Hepatocyte (in vitro differentiated cells): ENCODE data around the gene HMCN1. TPM values are rescaled to one million over a fixed set of nuclear protein-coding genes. Genes with fewer than 3 reads are reported as not detected.

ENCODE experiments used
- DNase-seq: peaks from one replicate; pipeline ENCODE4 v3.0.0-alpha.2; 2016; ENCODE audit warnings: low spot score
- H2AFZ ChIP-seq: fragments of 200-600 bp; sonication (generic); 2 replicates; pipeline ENCODE4 v1.6.0; 2016; ENCODE audit warnings: antibody characterized with exemption, mild to moderate bottlenecking
- H3K27ac ChIP-seq: fragments of 200-600 bp; sonication (generic); 2 replicates; pipeline ENCODE4 v1.5.1; 2016; ENCODE audit warnings: mild to moderate bottlenecking
- H3K27me3 ChIP-seq: fragments of 200-600 bp; sonication (generic); 2 replicates; pipeline ENCODE4 v1.6.1; 2016
- H3K36me3 ChIP-seq: fragments of 200-600 bp; sonication (generic); replicated peaks from 2 replicates; pipeline ENCODE4 v1.5.1; 2016; ENCODE audit warnings: low read depth; ENCODE audit not compliant: insufficient read depth
- H3K4me1 ChIP-seq: fragments of 200-600 bp; sonication (generic); 2 replicates; pipeline ENCODE4 v1.5.1; 2016; ENCODE audit warnings: mild to moderate bottlenecking, moderate library complexity; ENCODE audit not compliant: insufficient read depth
- H3K4me2 ChIP-seq: fragments of 200-600 bp; sonication (generic); 2 replicates; pipeline ENCODE4 v1.6.0; 2016
- H3K4me3 ChIP-seq: fragments of 200-600 bp; sonication (generic); 2 replicates; pipeline ENCODE4 v1.5.1; 2016; ENCODE audit warnings: mild to moderate bottlenecking
- H3K79me2 ChIP-seq: fragments of 200-600 bp; sonication (generic); 2 replicates; pipeline ENCODE4 v1.6.0; 2017; ENCODE audit warnings: mild to moderate bottlenecking
- H3K9me2 ChIP-seq: fragments of 200-600 bp; sonication (generic); replicated peaks from 2 replicates; pipeline ENCODE4 v1.6.0; 2017; ENCODE audit warnings: mild to moderate bottlenecking; ENCODE audit not compliant: insufficient read depth
- H3K9me3 ChIP-seq: fragments of 200-600 bp; sonication (generic); 2 replicates; pipeline ENCODE4 v1.5.1; 2016; ENCODE audit warnings: low read depth, mild to moderate bottlenecking
- H4K20me1 ChIP-seq: fragments of 200-600 bp; sonication (generic); 2 replicates; pipeline ENCODE4 v1.6.0; 2016; ENCODE audit warnings: mild to moderate bottlenecking; ENCODE audit not compliant: insufficient read depth, poor library complexity, severe bottlenecking
- CTCF ChIP-seq: fragments of 200-600 bp; sonication (generic); IDR thresholded peaks from 2 replicates; pipeline ENCODE4 v1.5.1; 2016; ENCODE audit warnings: antibody characterized with exemption, mild to moderate bottlenecking; ENCODE audit not compliant: poor library complexity
- EZH2 ChIP-seq: fragments of 200-600 bp; sonication (generic); IDR thresholded peaks from 2 replicates; pipeline ENCODE4 v1.6.1; 2016; ENCODE audit warnings: antibody characterized with exemption, mild to moderate bottlenecking, borderline replicate concordance
- EZH2phosphoT487 ChIP-seq: fragments of 200-600 bp; sonication (generic); IDR thresholded peaks from one replicate; pipeline ENCODE4 v1.6.1; 2018; ENCODE audit warnings: antibody characterized with exemption, mild to moderate bottlenecking, low read depth, moderate library complexity; ENCODE audit not compliant: unreplicated experiment, severe bottlenecking
- WGBS: methylation state at CpG from one replicate; pipeline ENCODE4 v1.1.6; 2016; ENCODE audit warnings: low lambda C conversion rate; ENCODE audit errors: missing lambda C conversion rate; 5-methylcytosine and 5-hydroxymethylcytosine counted together
- polyA plus RNA-seq: library from polyadenylated mRNA; unstranded; fragments of >200 nt; fragmentation: Nextera tagmentation; extraction: Ambion mirVana; gene quantifications from 2 replicates; pipeline ENCODE4 v1.2.1, GENCODE V29; 2016
- total RNA-seq: library from RNA; depleted of rRNA; stranded (reverse); fragments of >200 nt; gene quantifications from 2 replicates; pipeline ENCODE4 v1.2.3, GENCODE V29; 2014

HMCN1 gene
- total and polyA plus RNA-seq, 2 experiments from 2014 or later: 2.3 to 13.4 TPM

GRCh38 chr1:186122837-186123236, 388.6 kb downstream of the HMCN1 start:
- Histone ChIP-seq H4K20me1 (no peaks in the 10 kb centered on the region), H3K27ac (no peak overlapping the region), H3K36me3 (no peaks in the 10 kb centered on the region), H3K4me2 (no peak overlapping the region), H3K4me1 (no peaks in the 10 kb centered on the region), H3K27me3 (no peaks in the 10 kb centered on the region), H3K9me3 (no peaks in the 10 kb centered on the region), H3K9me2 (no peaks in the 10 kb centered on the region), H3K4me3 (no peak overlapping the region), H2AFZ (no peak overlapping the region), H3K79me2 (no peaks in the 10 kb centered on the region)
- no peak for DNase-seq
- WGBS: 94% methylated on average over 9 of the region's 9 CpGs
- TF ChIP-seq CTCF (no peak), EZH2 (no peak), EZH2phosphoT487 (no peak)

- no peak overlapping the region for H2AFZ ChIP-seq
- no peaks in the 10 kb centered on the region for H3K9me3 ChIP-seq
- 89% methylated on average over 4 of the region's 4 CpGs for WGBS
- H4K20me1 ChIP-seq: no peaks in the 10 kb centered on the region
- no peaks in the 10 kb centered on the region for H3K4me1 ChIP-seq
- H3K79me2 ChIP-seq: no peaks in the 10 kb centered on the region
- H3K36me3 ChIP-seq: no peaks in the 10 kb centered on the region
- no peaks in the 10 kb centered on the region for H3K27me3 ChIP-seq
- no peak overlapping the region for H3K4me2 ChIP-seq
- no peak overlapping the region for H3K4me3 ChIP-seq
- DNase-seq: no peak
- H3K27ac ChIP-seq: no peak overlapping the region
- TF ChIP-seq EZH2phosphoT487 (no peak), EZH2 (no peak), CTCF (no peak)
- no peaks in the 10 kb centered on the region for H3K9me2 ChIP-seq
Measured at GRCh38 chr1:186125035-186125434, 390.8 kb downstream of the HMCN1 start.

GRCh38 chr1:186125511-186125910, 391.3 kb downstream of the HMCN1 start:
- Histone ChIP-seq H3K9me3 (no peaks in the 10 kb centered on the region), H3K4me1 (no peaks in the 10 kb centered on the region), H4K20me1 (no peaks in the 10 kb centered on the region), H3K9me2 (no peaks in the 10 kb centered on the region), H3K79me2 (no peaks in the 10 kb centered on the region), H2AFZ (no peak overlapping the region), H3K27me3 (no peaks in the 10 kb centered on the region), H3K4me3 (no peak overlapping the region), H3K36me3 (no peaks in the 10 kb centered on the region), H3K27ac (no peak overlapping the region), H3K4me2 (no peak overlapping the region)
- WGBS: 94% methylated on average over 3 of the region's 3 CpGs
- TF ChIP-seq EZH2 (no peak), CTCF (no peak), EZH2phosphoT487 (no peak)
- DNase-seq: no peak

GRCh38 chr1:186129758-186130157, 395.6 kb downstream of the HMCN1 start:
- no peak overlapping the region for H2AFZ ChIP-seq
- H3K27me3 ChIP-seq: no peaks in the 10 kb centered on the region
- no peaks in the 10 kb centered on the region for H3K9me2 ChIP-seq
- no peaks in the 10 kb centered on the region for H4K20me1 ChIP-seq
- H3K36me3 ChIP-seq: no peaks in the 10 kb centered on the region
- no peaks in the 10 kb centered on the region for H3K79me2 ChIP-seq
- H3K9me3 ChIP-seq: no peaks in the 10 kb centered on the region
- H3K27ac ChIP-seq: no peak overlapping the region
- H3K4me2 ChIP-seq: no peak overlapping the region
- no peak overlapping the region for H3K4me3 ChIP-seq
- TF ChIP-seq EZH2: no peak
- TF ChIP-seq EZH2phosphoT487: no peak
- TF ChIP-seq CTCF: no peak
- H3K4me1 ChIP-seq: no peaks in the 10 kb centered on the region
- WGBS: 92% methylated on average over 4 of the region's 4 CpGs
- DNase-seq: no peak
